ENCODE measurements around the gene GPRIN3. TPM values are rescaled to one million over a fixed set of nuclear protein-coding genes. Genes with fewer than 3 reads are reported as not detected.
"Not testable (repeated sequence)": the region's sequence is repeated elsewhere in the genome, so short reads cannot be mapped to it uniquely, and the experiment has no call there.

Gene GPRIN3
- total RNA-seq, 1 experiment from 2014 or later, result 0.48 TPM

- Histone ChIP-seq H2AK5ac (ENCODE audit: insufficient read length, low read length) (no peak overlapping the region), H4K8ac (replicated peaks; ENCODE audit: insufficient read length, low read depth, low read length) (no peak overlapping the region), H3K4me2 (ENCODE audit: insufficient read depth, insufficient read length, low read length) (no peak overlapping the region), H4K5ac (ENCODE audit: insufficient read length, low read depth, low read length) (no peak overlapping the region), H4K91ac (ENCODE audit: insufficient read length, low read depth, low read length) (no peak overlapping the region), H3K79me1 (ENCODE audit: insufficient read depth, low read depth, low read length, poor library complexity, severe bottlenecking) (no peaks in the 10 kb centered on the region), H2AFZ (ENCODE audit: low read length) (no peak overlapping the region), H3K4me1 (ENCODE audit: insufficient read depth, low read length) (no peaks in the 10 kb centered on the region), H3K9ac (ENCODE audit: extremely low read depth, insufficient read length, low read length) (no peak overlapping the region), H3K23ac (ENCODE audit: insufficient read length, low read depth, low read length) (no peak overlapping the region), H3K14ac (ENCODE audit: insufficient read depth, low read length) (no peak overlapping the region), H3K4ac (ENCODE audit: low read depth, low read length) (no peak overlapping the region), H3K9me3 (ENCODE audit: control insufficient read depth, low read depth, low read length) (no peaks in the 10 kb centered on the region), H3K27me3 (ENCODE audit: insufficient read depth, low read length) (no peaks in the 10 kb centered on the region; the same call in 1 of the 2 replicates), H3K23me2 (ENCODE audit: insufficient read length, low read depth, low read length, poor library complexity, severe bottlenecking) (no peaks in the 10 kb centered on the region), H2BK15ac (ENCODE audit: low read depth, low read length) (no peak overlapping the region), H3K27ac (ENCODE audit: insufficient read length, low read depth, low read length) (no peak overlapping the region), H3K18ac (ENCODE audit: insufficient read length, low read depth, low read length) (no peak overlapping the region), H4K20me1 (ENCODE audit: control insufficient read depth, insufficient read depth, insufficient read length) (no peaks in the 10 kb centered on the region), H2BK5ac (ENCODE audit: insufficient read length, low read length) (no peak overlapping the region), H3T11ph (ENCODE audit: low read length) (no peak overlapping the region), H2BK12ac (ENCODE audit: insufficient read length, low read depth, low read length) (no peak overlapping the region), H3K56ac (ENCODE audit: insufficient read length, low read depth, low read length) (no peak overlapping the region), H3K79me2 (ENCODE audit: insufficient read depth, low read length) (no peaks in the 10 kb centered on the region), H2BK120ac (ENCODE audit: low read depth, low read length, poor library complexity, severe bottlenecking) (no peak overlapping the region), H2BK20ac (ENCODE audit: low read depth, low read length, poor library complexity, severe bottlenecking) (no peak overlapping the region)
- no peak for DNase-seq
- no peak overlapping the region for H3K4me3 Mint-ChIP-seq
- no peaks in the 10 kb centered on the region; a peak in 1 of 7 replicates for H3K36me3 Mint-ChIP-seq (ENCODE audit: insufficient read depth in 1 of 3, low read depth in 3 of 3)
- no peak overlapping the region for H3K27ac Mint-ChIP-seq
- peaks cover 3 to 6% of the 10 kb centered on the region in 2 experiments; a peak in 4 of 5 replicates for H3K9me3 Mint-ChIP-seq
- H3K4me1 Mint-ChIP-seq, result no peaks in the 10 kb centered on the region
- no CpG with 5 or more reads among the region's 3 CpGs for WGBS (ENCODE audit: extremely low coverage, insufficient read length, low lambda C conversion rate)
- H3K27me3 Mint-ChIP-seq (ENCODE audit: low read depth), result no peaks in the 10 kb centered on the region
- TF ChIP-seq CTCF (conservative IDR thresholded peaks at IDR 0.05), result no peak
Measured at GRCh38 chr4:89203902-89204301, 103.7 kb downstream of the GPRIN3 start.

- not testable (repeated sequence) for H3K4me3 Mint-ChIP-seq; H3K79me1 ChIP-seq (ENCODE audit: insufficient read depth, low read depth, low read length, poor library complexity, severe bottlenecking); H3K27me3 ChIP-seq (ENCODE audit: insufficient read depth, low read length); H3K23me2 ChIP-seq (ENCODE audit: insufficient read length, low read depth, low read length, poor library complexity, severe bottlenecking); H2BK20ac ChIP-seq (ENCODE audit: low read depth, low read length, poor library complexity, severe bottlenecking); H2BK15ac ChIP-seq (ENCODE audit: low read depth, low read length); H4K20me1 ChIP-seq (ENCODE audit: control insufficient read depth, insufficient read depth, insufficient read length); H3K9me3 ChIP-seq (ENCODE audit: control insufficient read depth, low read depth, low read length); H3T11ph ChIP-seq (ENCODE audit: low read length); H4K8ac ChIP-seq (replicated peaks; ENCODE audit: insufficient read length, low read depth, low read length); H3K9me3 Mint-ChIP-seq; H2BK120ac ChIP-seq (ENCODE audit: low read depth, low read length, poor library complexity, severe bottlenecking); H3K23ac ChIP-seq (ENCODE audit: insufficient read length, low read depth, low read length); H3K4me1 ChIP-seq (ENCODE audit: insufficient read depth, low read length); H3K4me2 ChIP-seq (ENCODE audit: insufficient read depth, insufficient read length, low read length); H3K27me3 Mint-ChIP-seq (ENCODE audit: low read depth); H2BK12ac ChIP-seq (ENCODE audit: insufficient read length, low read depth, low read length); H3K56ac ChIP-seq (ENCODE audit: insufficient read length, low read depth, low read length); H2AFZ ChIP-seq (ENCODE audit: low read length); H3K79me2 ChIP-seq (ENCODE audit: insufficient read depth, low read length); H3K4ac ChIP-seq (ENCODE audit: low read depth, low read length); H3K27ac ChIP-seq (ENCODE audit: insufficient read length, low read depth, low read length); H4K91ac ChIP-seq (ENCODE audit: insufficient read length, low read depth, low read length); H3K36me3 Mint-ChIP-seq (ENCODE audit: insufficient read depth in 1 of 3, low read depth in 3 of 3); H2BK5ac ChIP-seq (ENCODE audit: insufficient read length, low read length); DNase-seq; H3K14ac ChIP-seq (ENCODE audit: insufficient read depth, low read length); H3K27ac Mint-ChIP-seq; H4K5ac ChIP-seq (ENCODE audit: insufficient read length, low read depth, low read length); H3K18ac ChIP-seq (ENCODE audit: insufficient read length, low read depth, low read length); H2AK5ac ChIP-seq (ENCODE audit: insufficient read length, low read length); H3K9ac ChIP-seq (ENCODE audit: extremely low read depth, insufficient read length, low read length)
- peaks cover 23 to 24% of the 10 kb centered on the region in 2 experiments for H3K4me1 Mint-ChIP-seq
- no CpG with 5 or more reads among the region's 1 CpG for WGBS (ENCODE audit: extremely low coverage, insufficient read length, low lambda C conversion rate)
Measured at GRCh38 chr4:89199394-89199793, 108.2 kb downstream of the GPRIN3 start.

Measured in H9 (cell line).